ENCODE data around the gene RAG1. TPM values are rescaled to one million over a fixed set of nuclear protein-coding genes. Genes with fewer than 3 reads are reported as not detected.

RAG1 gene
- total RNA-seq, 4 donors from 2014 or later = 1.5 to 4.8 (median 4.2) TPM

DNA sequence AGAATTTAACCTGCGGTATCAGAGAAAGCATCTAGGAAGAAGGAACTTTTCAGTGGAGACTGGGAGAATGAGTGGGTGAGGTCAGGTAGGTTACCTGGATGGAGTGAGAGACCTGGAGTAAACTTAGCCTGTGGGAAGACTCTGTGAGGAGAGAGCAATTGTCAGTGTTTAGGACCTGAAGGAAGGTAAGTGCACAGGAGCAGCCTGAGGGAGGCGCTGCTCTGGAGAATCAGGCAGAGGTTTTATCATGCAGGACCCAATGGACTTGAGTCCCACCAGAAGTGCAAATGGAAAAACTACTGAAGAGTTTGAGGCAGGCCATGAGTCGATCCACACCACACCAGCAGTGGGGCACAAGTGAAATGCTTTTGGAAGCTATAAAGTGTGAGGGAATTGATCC lies 15.9 kb downstream of the RAG1 start:
- 54 to 64% methylated on average over 3 of the region's 3 CpGs for WGBS, 2 donors
- TF ChIP-seq POLR2A (IDR thresholded peaks at IDR 0.05) (no peak), CTCF (IDR thresholded peaks at IDR 0.05) (no peak)

DNA sequence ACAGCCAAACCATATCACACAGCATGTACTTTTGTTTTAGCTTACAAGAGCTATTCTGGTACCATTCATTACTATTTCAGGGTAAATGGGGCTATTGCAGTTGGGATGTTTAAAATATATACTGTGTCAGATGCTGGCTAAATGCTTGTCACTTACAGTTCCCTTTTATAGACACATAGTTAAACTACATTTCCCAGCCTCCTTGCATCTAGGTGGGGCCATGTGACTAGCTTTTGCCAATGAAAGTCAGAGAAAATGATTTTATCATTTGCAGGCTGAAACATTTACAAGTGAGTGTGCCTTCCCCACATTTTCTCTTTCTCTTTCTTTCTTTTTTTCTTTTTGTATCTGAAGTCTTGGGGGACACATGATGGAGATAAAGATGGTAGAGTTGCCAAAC lies 18.7 kb downstream of the RAG1 start:
- Histone ChIP-seq H3K9me3 (no peaks in the 10 kb centered on the region), H3K27ac (no peak overlapping the region), H3K4me3 (replicated peaks in 1 of 3) (no peak overlapping the region), H3K27me3 (no peaks in the 10 kb centered on the region), H3K36me3 (no peaks in the 10 kb centered on the region), H3K4me1 (no peaks in the 10 kb centered on the region)
- TF ChIP-seq POLR2A (IDR thresholded peaks at IDR 0.05) (no peak), CTCF (IDR thresholded peaks at IDR 0.05) (no peak)
- intact Hi-C loops (cut with DNase I) = no loop called here
- DNase-seq = no peak

More for the DNA sequence above, 15.9 kb downstream of the RAG1 start:
- Histone ChIP-seq H3K9me3 (no peaks in the 10 kb centered on the region), H3K27ac (no peak overlapping the region), H3K27me3 (no peaks in the 10 kb centered on the region), H3K4me3 (replicated peaks in 1 of 3) (no peak overlapping the region), H3K4me1 (no peaks in the 10 kb centered on the region), H3K36me3 (no peaks in the 10 kb centered on the region)
- intact Hi-C loops (cut with DNase I) = no loop called here
- no peak for DNase-seq

DNA sequence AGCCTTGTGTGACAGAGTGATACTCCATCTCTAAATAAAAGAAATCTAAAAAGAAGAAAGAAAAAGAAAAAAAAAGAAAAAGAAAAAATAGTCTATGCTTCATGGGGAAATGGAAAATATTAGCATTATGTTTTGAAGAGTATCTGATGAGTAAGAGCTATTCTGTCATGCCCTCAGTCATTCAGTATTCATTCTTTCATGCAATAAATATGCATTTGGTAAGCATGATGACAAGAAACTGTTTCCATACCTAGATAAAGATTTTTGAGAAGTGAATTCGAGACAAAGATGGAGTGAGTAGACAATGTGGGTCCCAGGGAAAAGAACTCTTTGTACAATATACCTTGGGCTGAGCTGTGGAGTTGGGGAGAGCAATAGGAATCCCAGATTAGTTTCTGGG lies 20.3 kb downstream of the RAG1 start:
- no peaks in the 10 kb centered on the region for H3K36me3 ChIP-seq
- intact Hi-C loops (cut with DNase I) = no loop called here
- H3K27ac ChIP-seq = no peak overlapping the region
- TF ChIP-seq POLR2A (IDR thresholded peaks at IDR 0.05) = no peak
- TF ChIP-seq CTCF (IDR thresholded peaks at IDR 0.05) = no peak
- no peak for DNase-seq
- no peaks in the 10 kb centered on the region for H3K4me1 ChIP-seq
- H3K4me3 ChIP-seq (replicated peaks in 1 of 3) = no peak overlapping the region
- H3K9me3 ChIP-seq = no peaks in the 10 kb centered on the region
- WGBS, 2 donors = 25 to 51% methylated on average over 1 of the region's 1 CpG
- H3K27me3 ChIP-seq = no peaks in the 10 kb centered on the region

DNA sequence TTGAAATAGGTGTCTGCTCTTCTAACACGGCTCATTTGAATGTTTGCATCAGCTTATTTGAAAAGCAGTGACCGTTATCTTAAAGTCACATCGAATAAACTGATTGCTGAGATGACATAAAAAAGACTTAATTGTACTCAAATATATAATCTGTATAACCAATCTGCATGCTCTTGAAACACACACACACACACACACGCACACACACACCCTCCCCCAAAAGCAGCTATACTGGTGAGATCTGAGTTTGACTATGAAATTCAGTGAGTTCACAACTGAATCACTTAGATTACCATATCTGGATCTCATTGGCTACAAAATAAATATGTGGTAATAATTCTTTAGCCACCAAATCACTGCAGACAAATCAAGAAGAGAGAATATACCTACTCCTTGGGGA lies 22.7 kb downstream of the RAG1 start:
- intact Hi-C loops (cut with DNase I) = no loop called here
- Histone ChIP-seq H3K36me3 (no peaks in the 10 kb centered on the region), H3K9me3 (no peaks in the 10 kb centered on the region), H3K27ac (no peak overlapping the region), H3K4me1 (peaks cover 0 to 3% of the 10 kb centered on the region in 2 donors), H3K27me3 (no peaks in the 10 kb centered on the region), H3K4me3 (replicated peaks in 1 of 3) (no peak overlapping the region)
- DNase-seq = no peak
- TF ChIP-seq CTCF (IDR thresholded peaks at IDR 0.05) (no peak), POLR2A (IDR thresholded peaks at IDR 0.05) (no peak)
- WGBS, 2 donors = 42 to 58% methylated on average over 4 of the region's 4 CpGs

- Histone ChIP-seq H3K27ac (no peak overlapping the region), H3K9me3 (no peaks in the 10 kb centered on the region), H3K4me1 (peaks cover 4 to 5% of the 10 kb centered on the region in 2 donors), H3K4me3 (replicated peaks in 1 of 3) (no peak overlapping the region), H3K27me3 (no peaks in the 10 kb centered on the region), H3K36me3 (no peaks in the 10 kb centered on the region)
- intact Hi-C loops (cut with DNase I) = no loop called here
- TF ChIP-seq CTCF (IDR thresholded peaks at IDR 0.05) = no peak
- no peak for TF ChIP-seq POLR2A (IDR thresholded peaks at IDR 0.05)
- 47 to 58% methylated on average over 1 of the region's 1 CpG for WGBS, 2 donors
- no peak for DNase-seq
Measured at GRCh38 chr11:36591433-36591832, 23.6 kb downstream of the RAG1 start.

All from thyroid gland (tissue), 4 donors.